Renal pelvis (tissue), 4 donors: Measurements from ENCODE around the gene ANKMY1. TPM values are rescaled to one million over a fixed set of nuclear protein-coding genes. Genes with fewer than 3 reads are reported as not detected.

Experiments used
- DNase-seq: peaks from one replicate; pipeline ENCODE4 v3.0.0-alpha.2; 2013
- polyA plus RNA-seq, 3 donors: library from polyadenylated mRNA; unstranded; fragments of 120-200 nt; gene quantifications; one replicate each; pipeline ENCODE4 v1.2.1, GENCODE V29; 2013; ENCODE audit not compliant: insufficient read length in 3 of 3

Gene ANKMY1
- polyA plus RNA-seq, 3 donors = 11.7 to 15.6 (median 12.6) TPM

GRCh38 chr2:240581811-240582210, 24.0 kb upstream of the ANKMY1 start:
- no peak for DNase-seq

GRCh38 chr2:240579771-240580614, 22.2 kb upstream of the ANKMY1 start:
- DNase-seq = no peak

GRCh38 chr2:240579071-240579762, 21.4 kb upstream of the ANKMY1 start:
- DNase-seq = no peak

GRCh38 chr2:240578488-240578887, 20.7 kb upstream of the ANKMY1 start:
- no peak for DNase-seq

GRCh38 chr2:240578110-240578450, 20.3 kb upstream of the ANKMY1 start:
- DNase-seq = no peak

GRCh38 chr2:240577281-240578109, 19.7 kb upstream of the ANKMY1 start:
- no peak for DNase-seq

GRCh38 chr2:240576436-240577205, 18.8 kb upstream of the ANKMY1 start:
- DNase-seq = no peak

GRCh38 chr2:240576036-240576435, 18.2 kb upstream of the ANKMY1 start:
- no peak for DNase-seq

GRCh38 chr2:240575101-240575965, 17.5 kb upstream of the ANKMY1 start:
- DNase-seq = no peak

GRCh38 chr2:240574386-240575100, 16.8 kb upstream of the ANKMY1 start:
- DNase-seq = no peak

GRCh38 chr2:240573516-240574385, 16.0 kb upstream of the ANKMY1 start:
- no peak for DNase-seq

GRCh38 chr2:240573071-240573515, 15.3 kb upstream of the ANKMY1 start:
- DNase-seq = no peak

- DNase-seq = no peak
Measured at GRCh38 chr2:240572141-240573031, 14.6 kb upstream of the ANKMY1 start.

- no peak for DNase-seq
Measured at GRCh38 chr2:240571314-240571973, 13.7 kb upstream of the ANKMY1 start.

- DNase-seq = no peak
Measured at GRCh38 chr2:240570531-240571313, 12.9 kb upstream of the ANKMY1 start.

GRCh38 chr2:240569998-240570530, 12.3 kb upstream of the ANKMY1 start:
- DNase-seq = no peak
